SKM-1 treated with dmso at 0.1 percent for 144 hours (cell line): ENCODE results near the gene TLR1.
"Not testable (repeated sequence)": the region's sequence is repeated elsewhere in the genome, so short reads cannot be mapped to it uniquely, and the experiment has no call there.

ENCODE experiments used
- DNase-seq: peaks from one replicate; lab custom pipeline; 2025; ENCODE audit not compliant: unreplicated experiment; lab: John Stamatoyannopoulos, UW

Gene TLR1

GRCh38 chr4:38804654-38805295, at the start of gene TLR1:
Gene TLR1, minus strand, starts transcription at chr4:38804791. Its CDS starts 5,960 bp downstream, at chr4:38798831.
- DNase-seq, result peak; percentile 60

DNA sequence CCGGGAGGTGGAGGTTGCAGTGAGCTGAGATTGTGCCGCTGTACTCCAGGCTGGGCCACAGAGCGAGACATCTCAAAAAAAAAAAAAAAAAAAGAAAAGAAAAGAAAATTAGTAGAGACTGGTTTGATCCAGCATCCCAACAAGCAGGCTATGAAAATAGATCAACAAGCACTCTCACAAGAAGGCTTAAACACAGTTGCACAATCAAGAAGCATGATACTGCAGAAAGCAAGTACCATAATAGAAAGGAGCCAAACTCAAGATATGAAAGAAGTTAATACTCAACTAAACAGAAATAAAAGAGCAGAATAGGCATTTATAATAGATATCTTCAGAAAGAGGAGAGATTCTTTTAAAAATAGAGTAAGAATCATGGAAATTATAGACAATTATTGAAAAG, 41.4 kb upstream of the TLR1 start:
- DNase-seq, result no peak

DNA sequence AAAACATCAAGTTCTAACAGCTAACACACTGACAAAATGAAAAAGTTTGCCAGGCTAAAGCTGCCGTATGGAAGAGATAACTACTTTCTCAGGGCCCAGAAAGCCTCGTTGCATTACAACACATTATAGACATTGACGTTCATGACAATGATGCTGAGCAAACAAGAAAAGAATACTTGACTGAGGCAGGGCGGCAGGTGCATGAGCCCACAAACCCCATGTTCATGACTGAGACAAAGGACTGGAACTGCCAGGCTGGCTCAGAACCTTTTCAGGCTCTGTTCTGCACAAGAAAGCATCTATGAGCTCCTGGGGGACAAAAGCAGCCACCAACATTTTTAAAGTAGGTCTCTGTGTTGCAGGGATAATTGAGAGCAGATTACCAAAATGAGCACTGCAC, 38.4 kb upstream of the TLR1 start:
- no peak for DNase-seq

DNA sequence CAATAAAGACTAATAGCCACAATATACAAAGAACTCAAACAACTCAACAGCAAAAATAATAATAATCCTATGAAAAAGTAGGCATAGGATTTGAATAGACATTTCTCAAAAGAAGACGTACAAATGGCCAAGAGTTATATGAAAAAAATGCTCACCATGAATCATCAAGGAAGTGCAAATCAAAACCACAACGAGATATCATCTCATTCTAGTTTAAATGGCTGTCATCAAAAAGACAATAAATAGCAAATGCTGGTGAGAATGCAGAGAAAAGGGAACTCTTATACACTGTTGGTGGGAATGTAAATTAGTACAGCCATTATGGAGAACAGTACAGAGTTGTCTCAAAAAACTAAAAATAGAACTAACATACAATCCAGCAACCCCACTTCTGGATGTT, 33.3 kb upstream of the TLR1 start:
- no peak for DNase-seq

DNA sequence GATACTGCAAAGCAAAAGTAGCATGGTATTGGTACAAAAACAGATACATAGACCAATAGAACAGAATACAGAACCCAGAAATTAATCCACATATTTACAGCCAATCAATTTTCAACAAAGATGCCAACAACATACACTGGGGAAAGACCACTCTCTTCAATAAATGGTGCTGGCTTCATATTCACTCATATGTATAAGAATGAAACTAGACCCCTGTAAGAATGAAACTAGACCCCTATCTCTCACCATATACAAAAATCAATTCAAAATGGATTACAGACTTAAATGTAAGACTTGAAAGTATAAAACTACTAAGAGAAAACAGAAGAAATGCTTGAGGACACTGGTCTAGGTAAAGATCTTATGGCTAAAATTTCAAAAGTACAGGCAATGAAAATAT, 32.7 kb upstream of the TLR1 start:
- DNase-seq, result no peak

- no peak for DNase-seq
These were observed 30.0 kb upstream of the TLR1 start for GRCh38 chr4:38834570-38834969.

DNA sequence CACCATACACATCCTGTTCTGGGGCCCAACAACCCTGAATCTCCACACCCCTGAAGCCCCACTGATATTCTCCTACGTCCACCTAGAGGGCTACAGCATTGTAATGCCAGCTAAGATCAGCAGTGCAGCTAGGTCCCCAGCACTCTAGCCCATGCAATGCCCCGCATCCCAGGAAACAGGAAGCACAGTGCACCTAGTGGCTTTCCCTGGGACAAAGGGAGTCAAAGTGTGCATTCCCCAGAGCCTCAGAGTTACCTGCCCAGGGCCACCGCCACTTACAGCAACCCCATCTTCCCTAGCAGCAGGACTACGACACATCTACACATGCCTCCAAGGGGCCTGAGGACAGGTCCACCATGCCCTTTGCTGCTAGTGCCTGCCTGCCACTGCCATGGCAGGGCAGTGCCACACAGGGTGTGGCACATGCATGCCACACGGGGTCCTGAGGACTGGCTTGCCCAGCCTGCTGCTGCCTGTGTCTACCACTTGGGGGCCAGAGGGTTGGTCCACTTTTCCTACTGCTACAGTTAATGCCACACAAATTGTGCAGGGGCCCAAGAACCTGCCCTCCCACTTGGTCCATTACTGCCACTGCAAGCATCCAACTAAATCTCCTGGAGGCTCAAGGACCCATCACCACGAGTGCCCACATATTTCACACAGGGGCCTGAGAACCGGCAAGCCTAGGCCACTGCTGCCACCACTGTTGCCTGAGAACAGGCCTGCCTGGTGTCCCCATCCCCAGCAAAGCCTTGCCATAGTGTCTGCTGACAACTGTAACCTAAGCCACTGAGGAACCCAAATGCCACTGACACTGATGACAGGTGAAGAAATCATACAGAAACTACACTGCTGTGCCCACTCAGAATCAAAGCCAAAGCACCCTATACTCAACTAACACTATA, 28.3 kb upstream of the TLR1 start:
- DNase-seq, result no peak

DNA sequence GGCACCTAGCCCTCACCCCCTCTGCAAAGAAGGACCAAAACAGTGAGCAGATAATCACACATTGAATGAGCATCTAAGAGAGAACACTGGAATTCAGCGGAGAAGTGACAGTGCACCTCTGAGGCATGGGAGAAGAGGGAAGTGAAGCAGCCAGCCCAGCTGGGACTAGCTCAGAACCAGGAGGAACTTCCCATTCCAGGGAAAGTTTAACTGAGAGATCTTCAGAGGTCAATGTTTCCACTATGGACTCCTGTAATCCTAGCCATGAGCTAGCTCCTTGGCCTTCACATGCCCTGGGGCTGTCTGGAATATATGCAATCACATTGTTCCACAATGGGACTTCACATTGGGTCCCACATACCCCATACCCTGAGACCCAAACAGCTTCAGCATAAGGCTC, 27.6 kb upstream of the TLR1 start:
- no peak for DNase-seq

- no peak for DNase-seq
These were observed 27.1 kb upstream of the TLR1 start for GRCh38 chr4:38831653-38832052.

DNA sequence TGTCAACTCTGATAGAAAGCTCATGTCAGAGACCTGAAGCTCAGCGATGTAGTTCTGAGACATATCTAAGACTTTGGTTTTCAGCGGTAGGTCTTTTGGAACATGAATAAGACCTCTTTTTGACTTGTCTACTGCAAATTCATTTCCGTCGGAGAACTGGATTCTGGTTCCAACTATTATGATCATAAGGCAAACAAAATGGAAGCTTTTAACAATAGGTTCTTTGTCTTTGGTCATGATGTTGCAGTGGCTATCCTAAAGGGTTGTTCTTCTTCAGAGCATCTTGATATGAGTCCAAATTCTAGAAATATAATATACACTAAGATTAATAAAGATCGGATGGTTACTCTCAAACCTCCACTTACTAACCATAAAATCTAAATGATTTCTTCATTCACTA, 24.6 kb upstream of the TLR1 start:
- DNase-seq, result no peak

GRCh38 chr4:38823766-38824165, 19.2 kb upstream of the TLR1 start:
- no peak for DNase-seq

DNA sequence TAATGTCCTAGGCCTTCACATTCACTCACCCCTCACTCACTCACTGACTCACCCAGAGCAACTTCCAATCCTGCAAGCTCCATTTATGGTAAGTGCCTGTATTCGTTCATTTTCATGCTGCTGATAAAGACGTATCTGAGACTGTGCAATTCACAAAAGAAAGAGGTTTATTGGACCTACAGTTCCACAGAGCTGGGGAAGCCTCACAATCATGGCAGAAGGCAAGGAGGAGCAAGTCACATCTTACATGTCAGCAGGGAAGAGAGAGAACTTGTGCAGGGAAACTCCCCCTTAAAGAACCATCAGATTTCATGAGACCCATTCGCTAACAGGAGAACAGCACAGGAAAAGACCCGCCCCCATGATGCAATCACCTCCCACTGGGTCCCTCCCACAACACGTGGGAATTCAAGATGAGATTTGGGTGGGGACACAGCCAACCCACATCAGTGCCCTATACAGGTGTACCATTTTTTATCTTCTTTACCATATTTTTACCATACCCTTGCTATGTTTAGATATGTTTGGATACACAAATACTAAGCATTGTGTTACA, 18.2 kb upstream of the TLR1 start:
- DNase-seq, result no peak

DNA sequence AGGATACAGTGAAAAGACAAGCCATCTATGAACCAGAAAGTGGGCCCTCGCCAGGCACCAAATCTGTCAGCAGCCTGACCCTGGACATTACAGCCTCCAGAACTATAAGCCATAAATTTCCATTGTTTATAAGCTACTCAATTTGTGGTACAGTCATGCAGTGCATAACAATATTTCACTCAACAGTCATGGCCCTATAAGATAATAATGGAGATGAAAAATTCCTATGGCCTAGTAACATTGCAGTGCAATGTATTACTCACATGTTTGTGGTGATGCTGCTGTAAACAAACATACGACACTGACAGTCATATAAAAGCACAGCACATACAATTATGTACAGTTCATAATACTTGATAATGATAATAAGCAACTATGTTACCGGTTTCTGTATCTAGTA, 17.1 kb upstream of the TLR1 start:
- DNase-seq, result no peak

DNA sequence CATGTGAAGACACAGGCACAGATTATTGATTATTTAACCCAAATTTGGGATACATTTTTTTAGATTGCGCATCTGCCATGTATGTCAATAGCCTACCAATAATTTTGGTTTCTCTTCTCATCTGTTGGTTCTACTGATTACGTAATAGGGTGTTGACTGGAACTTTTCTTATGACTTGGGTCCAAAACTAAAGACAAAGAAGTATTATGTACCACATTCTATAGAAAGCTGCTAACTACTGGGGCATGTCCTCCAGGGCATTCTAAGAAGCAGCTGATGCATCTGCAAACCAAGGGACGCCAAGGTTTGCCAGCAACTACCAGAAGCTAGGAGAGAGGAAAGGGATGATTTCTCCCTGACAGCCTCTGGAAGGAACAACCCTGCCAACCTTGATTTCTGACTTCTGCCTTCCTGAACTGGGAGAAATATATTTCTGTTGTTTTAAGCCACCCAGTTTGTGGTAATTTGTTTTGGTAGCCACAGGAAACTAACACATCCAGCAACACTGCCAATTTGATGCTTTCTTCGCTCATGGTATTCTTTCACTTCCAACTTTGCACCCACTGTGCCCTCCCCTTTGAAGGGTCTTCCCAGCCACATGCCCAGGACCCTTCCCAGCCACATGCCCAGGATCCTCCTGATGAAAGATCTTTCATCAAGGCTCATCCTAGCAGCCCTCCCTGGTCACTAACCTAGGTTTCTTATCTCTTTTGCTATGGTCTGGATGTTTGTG, 15.9 kb upstream of the TLR1 start:
- no peak for DNase-seq

DNA sequence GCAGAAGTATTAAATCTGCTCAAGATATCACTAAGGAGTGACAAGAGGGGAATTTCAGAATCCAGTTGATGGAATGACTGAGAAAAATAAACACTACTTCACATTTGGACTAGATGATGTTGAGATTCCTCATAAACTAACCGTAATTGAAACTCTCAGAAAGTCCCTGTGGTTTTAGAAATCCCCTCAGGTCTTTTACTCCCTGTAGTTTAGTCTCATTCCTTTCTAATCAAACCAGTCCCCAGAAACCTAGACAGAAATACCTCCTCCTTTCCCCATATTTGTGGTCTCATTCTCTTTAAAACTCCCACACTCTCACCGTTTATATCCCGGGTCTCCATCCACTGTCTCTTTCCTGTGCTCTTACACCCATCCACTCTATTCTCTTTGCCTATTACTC, 15.0 kb upstream of the TLR1 start:
- no peak for DNase-seq

GRCh38 chr4:38818441-38818976, 13.9 kb upstream of the TLR1 start:
- no peak for DNase-seq

- DNase-seq, result peak; percentile 46
These were observed 11.5 kb upstream of the TLR1 start for GRCh38 chr4:38815885-38816782.

GRCh38 chr4:38814386-38814785, 9.8 kb upstream of the TLR1 start:
- no peak for DNase-seq

DNA sequence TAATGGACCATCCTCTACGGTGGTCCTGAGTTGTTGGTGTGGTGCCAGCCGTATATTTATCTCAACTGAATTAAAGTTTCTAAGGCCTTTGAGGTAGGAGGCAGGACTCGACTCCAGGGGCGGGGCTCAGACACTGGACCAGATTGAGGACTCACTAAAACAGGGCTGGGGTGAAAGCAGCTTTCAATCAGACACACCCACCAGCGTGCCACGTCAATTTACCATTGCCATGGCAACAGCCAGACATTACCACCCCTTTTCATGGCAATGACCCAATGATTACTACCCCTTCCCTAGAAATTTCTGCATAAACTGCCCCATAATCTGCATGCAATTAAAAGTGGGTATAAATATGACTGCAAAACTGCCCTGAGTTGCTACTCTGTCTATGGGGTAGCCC, 6.7 kb upstream of the TLR1 start:
- DNase-seq, result no peak

GRCh38 chr4:38807462-38807861, 2.9 kb upstream of the TLR1 start:
- not testable (repeated sequence) for DNase-seq
